GM12864 (cell line): ENCODE data around the gene NALCN.

Source experiments
- DNase-seq: peaks from one replicate; pipeline ENCODE4 v3.0.0-alpha.2; 2011; ENCODE audit warnings: low read depth
- H3K4me3 ChIP-seq: 2 replicates; pipeline ENCODE4 v1.5.1; 2011; ENCODE audit warnings: mild to moderate bottlenecking, low read depth, low read length, control low read depth
- TF ChIP-seq, protein P1 (sequence below): IDR thresholded peaks from 2 replicates; pipeline ENCODE4 v1.5.1; 2011; ENCODE audit warnings: low read depth, mild to moderate bottlenecking, moderate library complexity, low read length, control low read depth, inconsistent platforms; ENCODE audit errors: missing control alignments

Gene NALCN

GRCh38 chr13:101433895-101434294 lies 17.6 kb upstream of the NALCN start:
- TF ChIP-seq, protein P1, sequence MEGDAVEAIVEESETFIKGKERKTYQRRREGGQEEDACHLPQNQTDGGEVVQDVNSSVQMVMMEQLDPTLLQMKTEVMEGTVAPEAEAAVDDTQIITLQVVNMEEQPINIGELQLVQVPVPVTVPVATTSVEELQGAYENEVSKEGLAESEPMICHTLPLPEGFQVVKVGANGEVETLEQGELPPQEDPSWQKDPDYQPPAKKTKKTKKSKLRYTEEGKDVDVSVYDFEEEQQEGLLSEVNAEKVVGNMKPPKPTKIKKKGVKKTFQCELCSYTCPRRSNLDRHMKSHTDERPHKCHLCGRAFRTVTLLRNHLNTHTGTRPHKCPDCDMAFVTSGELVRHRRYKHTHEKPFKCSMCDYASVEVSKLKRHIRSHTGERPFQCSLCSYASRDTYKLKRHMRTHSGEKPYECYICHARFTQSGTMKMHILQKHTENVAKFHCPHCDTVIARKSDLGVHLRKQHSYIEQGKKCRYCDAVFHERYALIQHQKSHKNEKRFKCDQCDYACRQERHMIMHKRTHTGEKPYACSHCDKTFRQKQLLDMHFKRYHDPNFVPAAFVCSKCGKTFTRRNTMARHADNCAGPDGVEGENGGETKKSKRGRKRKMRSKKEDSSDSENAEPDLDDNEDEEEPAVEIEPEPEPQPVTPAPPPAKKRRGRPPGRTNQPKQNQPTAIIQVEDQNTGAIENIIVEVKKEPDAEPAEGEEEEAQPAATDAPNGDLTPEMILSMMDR: no peak
- H3K4me3 ChIP-seq: no peak overlapping the region
- no peak for DNase-seq

GRCh38 chr13:101429733-101430132 lies 13.4 kb upstream of the NALCN start:
- no peak overlapping the region for H3K4me3 ChIP-seq
- no peak for DNase-seq
- TF ChIP-seq, protein P1: no peak

DNA sequence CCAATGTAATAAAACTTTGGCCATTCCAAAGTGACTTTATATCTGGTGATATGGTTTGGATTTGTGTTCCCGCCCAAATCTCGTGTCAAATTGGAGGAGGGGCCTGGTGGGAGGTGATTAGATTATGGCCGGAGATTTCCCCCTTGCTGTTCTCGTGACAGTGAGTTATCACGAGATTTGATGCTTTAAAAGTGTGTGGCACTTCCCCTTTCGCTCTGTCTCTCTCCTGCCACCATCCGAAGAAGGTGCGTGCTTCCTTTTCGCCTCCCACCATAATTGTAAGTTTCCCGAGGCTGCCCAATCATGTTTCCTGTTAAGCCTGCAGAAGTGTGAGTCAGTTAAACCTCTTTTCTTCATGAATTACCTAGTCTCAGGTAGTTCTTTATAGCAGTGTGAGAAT lies 9.3 kb upstream of the NALCN start:
- TF ChIP-seq, protein P1: no peak
- no peak overlapping the region for H3K4me3 ChIP-seq
- DNase-seq: no peak

DNA sequence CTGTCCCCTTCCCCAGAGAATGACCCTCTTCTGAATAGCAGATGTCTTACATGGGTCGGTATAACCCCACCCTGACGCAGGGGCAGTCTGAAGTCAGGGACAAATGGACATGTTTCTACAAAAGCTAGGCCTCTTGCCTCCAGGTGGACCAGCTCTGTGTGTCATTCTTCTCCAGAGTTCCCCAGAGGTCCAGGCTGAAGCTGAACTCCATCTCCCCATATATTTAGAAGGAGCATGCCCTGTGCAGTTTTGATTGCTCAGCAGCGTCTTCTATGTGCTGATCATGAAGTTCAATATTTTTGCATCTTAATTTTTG lies 8.8 kb upstream of the NALCN start:
- TF ChIP-seq, protein P1: no peak
- H3K4me3 ChIP-seq: no peak overlapping the region
- DNase-seq: no peak

DNA sequence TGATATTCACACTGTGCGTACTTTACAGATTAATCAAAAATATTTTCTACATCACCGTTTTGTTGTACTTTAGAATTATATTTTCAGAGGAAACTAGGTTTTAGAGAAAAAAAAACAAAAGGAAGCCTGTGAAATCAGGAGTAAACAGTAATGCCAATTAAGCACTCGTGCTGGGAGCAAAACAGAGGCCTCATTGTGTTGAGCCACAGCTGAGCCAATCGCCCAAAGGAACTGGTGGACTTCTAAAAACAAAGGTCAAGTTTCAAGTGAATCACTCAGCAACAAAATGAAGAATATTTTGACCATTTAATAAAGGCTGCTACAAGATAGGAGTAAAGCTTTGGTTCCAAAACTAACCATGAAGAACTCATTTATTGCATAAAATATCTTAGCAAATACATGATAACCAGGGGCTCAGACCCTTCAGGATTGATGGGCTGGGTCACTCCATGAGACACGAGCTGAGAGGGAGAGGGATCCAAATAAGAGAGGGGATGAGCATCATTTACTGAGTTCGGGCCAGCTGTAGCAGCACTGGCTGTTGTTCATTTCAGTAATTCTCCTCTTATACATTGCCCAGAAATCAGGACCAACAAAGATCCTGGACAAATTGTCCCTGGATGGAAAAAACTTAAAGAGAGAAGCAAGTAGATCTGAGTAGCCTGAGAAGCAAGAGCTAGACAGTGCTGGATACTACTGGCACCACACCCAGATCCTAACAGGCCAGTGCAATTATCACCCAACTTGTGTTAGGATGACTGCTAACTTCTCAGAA lies 8.3 kb upstream of the NALCN start:
- TF ChIP-seq, protein P1: no peak
- H3K4me3 ChIP-seq: no peak overlapping the region
- no peak for DNase-seq

GRCh38 chr13:101423872-101424271 lies 7.6 kb upstream of the NALCN start:
- no peak overlapping the region for H3K4me3 ChIP-seq
- no peak for DNase-seq
- TF ChIP-seq, protein P1: no peak

DNA sequence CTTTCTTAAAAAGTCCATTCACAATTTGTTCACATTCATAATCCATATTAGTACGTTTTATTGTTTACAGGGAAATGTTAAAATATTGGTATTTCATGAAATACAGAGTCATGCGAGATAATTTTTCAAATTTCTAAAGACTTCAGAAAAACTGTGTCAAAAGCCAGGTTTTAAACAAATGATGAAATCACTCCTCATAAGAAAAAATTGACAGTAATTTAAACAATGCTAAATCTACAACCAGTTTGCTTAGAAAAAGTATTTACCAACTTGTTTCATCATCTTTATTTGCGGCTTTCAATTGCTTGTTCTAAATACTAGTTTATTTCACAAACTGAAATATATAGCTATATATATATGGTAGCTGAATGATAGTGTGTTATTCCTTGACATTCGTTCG lies 1.2 kb upstream of the NALCN start:
- TF ChIP-seq, protein P1: no peak
- no peak overlapping the region for H3K4me3 ChIP-seq
- no peak for DNase-seq
